Lower leg skin (tissue), 3 donors: Measurements from ENCODE around the gene DENND4C.

Experiments used
- POLR2A ChIP-seq, 2 donors: fragments of 450-650 bp; IDR thresholded peaks; one replicate each; pipeline ENCODE4 v1.6.1; 2016 to 2017; ENCODE audit warnings: antibody characterized with exemption in 2 of 2, mild to moderate bottlenecking in 1 of 2, moderate library complexity in 1 of 2
- TF ChIP-seq, protein P1 (sequence below), 3 donors: fragments of 450-650 bp; IDR thresholded peaks; one replicate each; pipeline ENCODE4 v1.5.1; 2016; ENCODE audit warnings: antibody characterized with exemption in 3 of 3, mild to moderate bottlenecking in 3 of 3, moderate library complexity in 2 of 3

DNA sequence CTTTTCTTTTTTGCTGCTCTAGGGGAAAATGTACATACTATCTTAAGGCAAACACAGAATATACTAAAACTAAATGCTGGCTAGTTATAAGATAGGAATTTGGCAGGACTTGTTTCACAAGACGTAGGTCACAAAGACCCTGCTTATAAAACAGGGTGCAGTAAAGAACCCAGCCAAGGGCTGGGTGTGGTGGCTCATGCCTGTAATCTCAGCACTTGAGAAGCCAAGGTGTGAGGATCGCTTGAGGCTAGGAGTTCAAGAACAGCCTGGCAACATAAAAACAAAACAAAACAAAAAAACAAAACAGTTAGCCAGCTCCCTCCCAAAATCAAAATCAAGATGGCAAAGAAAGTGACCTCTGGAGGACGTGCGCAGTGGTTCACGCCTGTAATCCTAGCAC lies 49.5 kb upstream of the DENND4C start:
- TF ChIP-seq, protein P1, sequence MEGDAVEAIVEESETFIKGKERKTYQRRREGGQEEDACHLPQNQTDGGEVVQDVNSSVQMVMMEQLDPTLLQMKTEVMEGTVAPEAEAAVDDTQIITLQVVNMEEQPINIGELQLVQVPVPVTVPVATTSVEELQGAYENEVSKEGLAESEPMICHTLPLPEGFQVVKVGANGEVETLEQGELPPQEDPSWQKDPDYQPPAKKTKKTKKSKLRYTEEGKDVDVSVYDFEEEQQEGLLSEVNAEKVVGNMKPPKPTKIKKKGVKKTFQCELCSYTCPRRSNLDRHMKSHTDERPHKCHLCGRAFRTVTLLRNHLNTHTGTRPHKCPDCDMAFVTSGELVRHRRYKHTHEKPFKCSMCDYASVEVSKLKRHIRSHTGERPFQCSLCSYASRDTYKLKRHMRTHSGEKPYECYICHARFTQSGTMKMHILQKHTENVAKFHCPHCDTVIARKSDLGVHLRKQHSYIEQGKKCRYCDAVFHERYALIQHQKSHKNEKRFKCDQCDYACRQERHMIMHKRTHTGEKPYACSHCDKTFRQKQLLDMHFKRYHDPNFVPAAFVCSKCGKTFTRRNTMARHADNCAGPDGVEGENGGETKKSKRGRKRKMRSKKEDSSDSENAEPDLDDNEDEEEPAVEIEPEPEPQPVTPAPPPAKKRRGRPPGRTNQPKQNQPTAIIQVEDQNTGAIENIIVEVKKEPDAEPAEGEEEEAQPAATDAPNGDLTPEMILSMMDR (IDR thresholded peaks at IDR 0.05) = no peak
- TF ChIP-seq POLR2A (IDR thresholded peaks at IDR 0.05) = no peak
